Chondrocyte (in vitro differentiated cells): Measurements from ENCODE around the gene TMX1. TPM values are rescaled to one million over a fixed set of nuclear protein-coding genes. Genes with fewer than 3 reads are reported as not detected.

ENCODE experiments used
- DNase-seq: peaks from one replicate; pipeline ENCODE4 v3.0.0; 2021; ENCODE audit warnings: mixed read lengths, low spot score
- H3K27ac Mint-ChIP-seq: one replicate; pipeline ENCODE4 v1.8.0; 2021; ENCODE audit warnings: mild to moderate bottlenecking, moderate library complexity, mixed read lengths; ENCODE audit not compliant: unreplicated experiment
- H3K27me3 Mint-ChIP-seq: 2 replicates; pipeline ENCODE4 v1.8.0; 2021; ENCODE audit warnings: low read depth, mixed read lengths
- H3K36me3 Mint-ChIP-seq: 2 replicates; pipeline ENCODE4 v1.8.0; 2021; ENCODE audit warnings: low read depth, mixed read lengths
- H3K4me1 Mint-ChIP-seq: 2 replicates; pipeline ENCODE4 v1.8.0; 2021; ENCODE audit warnings: low read depth, mild to moderate bottlenecking, mixed read lengths
- H3K4me3 Mint-ChIP-seq: one replicate; pipeline ENCODE4 v1.8.0; 2021; ENCODE audit warnings: mild to moderate bottlenecking, moderate library complexity, mixed read lengths; ENCODE audit not compliant: unreplicated experiment
- H3K9me3 Mint-ChIP-seq: 2 replicates; pipeline ENCODE4 v1.8.0; 2021; ENCODE audit warnings: low read depth, mixed read lengths
- total RNA-seq: library from RNA; stranded (reverse); gene quantifications from 3 replicates; pipeline ENCODE4 v1.2.1, GENCODE V29; 2021
- TF ChIP-seq, protein P1 (sequence below): fragments of 200-600 bp; sonication (generic); IDR thresholded peaks from 2 replicates; pipeline ENCODE4 v1.5.0; 2021; ENCODE audit warnings: antibody characterized with exemption, mild to moderate bottlenecking, moderate library complexity

Gene TMX1
- total RNA-seq, 1 donor from 2014 or later: 35.4 TPM

DNA sequence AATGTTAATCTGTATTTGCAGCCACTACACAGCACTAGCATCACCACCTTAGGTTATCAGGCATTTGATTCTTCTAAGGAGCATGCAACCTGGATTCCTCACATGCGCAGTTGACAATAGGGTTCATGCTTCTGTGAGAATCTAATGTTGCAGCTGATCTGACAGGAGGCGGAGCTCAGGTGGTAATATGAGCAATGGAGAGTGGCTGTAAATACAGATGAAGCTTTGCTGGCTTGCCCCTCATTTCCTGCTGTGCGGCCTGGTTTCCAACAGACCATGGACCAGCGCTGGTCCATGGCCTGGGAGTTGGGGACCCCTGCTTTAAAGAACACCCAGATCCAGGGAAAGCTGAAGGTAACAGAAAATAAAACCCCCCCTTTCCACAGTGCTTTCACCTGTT, 51.0 kb downstream of the TMX1 start:
- H3K9me3 Mint-ChIP-seq: no peaks in the 10 kb centered on the region
- no peak for DNase-seq
- peaks cover 32% of the 10 kb centered on the region for H3K4me1 Mint-ChIP-seq
- TF ChIP-seq, protein P1, sequence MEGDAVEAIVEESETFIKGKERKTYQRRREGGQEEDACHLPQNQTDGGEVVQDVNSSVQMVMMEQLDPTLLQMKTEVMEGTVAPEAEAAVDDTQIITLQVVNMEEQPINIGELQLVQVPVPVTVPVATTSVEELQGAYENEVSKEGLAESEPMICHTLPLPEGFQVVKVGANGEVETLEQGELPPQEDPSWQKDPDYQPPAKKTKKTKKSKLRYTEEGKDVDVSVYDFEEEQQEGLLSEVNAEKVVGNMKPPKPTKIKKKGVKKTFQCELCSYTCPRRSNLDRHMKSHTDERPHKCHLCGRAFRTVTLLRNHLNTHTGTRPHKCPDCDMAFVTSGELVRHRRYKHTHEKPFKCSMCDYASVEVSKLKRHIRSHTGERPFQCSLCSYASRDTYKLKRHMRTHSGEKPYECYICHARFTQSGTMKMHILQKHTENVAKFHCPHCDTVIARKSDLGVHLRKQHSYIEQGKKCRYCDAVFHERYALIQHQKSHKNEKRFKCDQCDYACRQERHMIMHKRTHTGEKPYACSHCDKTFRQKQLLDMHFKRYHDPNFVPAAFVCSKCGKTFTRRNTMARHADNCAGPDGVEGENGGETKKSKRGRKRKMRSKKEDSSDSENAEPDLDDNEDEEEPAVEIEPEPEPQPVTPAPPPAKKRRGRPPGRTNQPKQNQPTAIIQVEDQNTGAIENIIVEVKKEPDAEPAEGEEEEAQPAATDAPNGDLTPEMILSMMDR: no peak
- H3K27me3 Mint-ChIP-seq: no peaks in the 10 kb centered on the region
- no peak overlapping the region for H3K27ac Mint-ChIP-seq
- H3K36me3 Mint-ChIP-seq: no peaks in the 10 kb centered on the region
- H3K4me3 Mint-ChIP-seq: no peak overlapping the region

DNA sequence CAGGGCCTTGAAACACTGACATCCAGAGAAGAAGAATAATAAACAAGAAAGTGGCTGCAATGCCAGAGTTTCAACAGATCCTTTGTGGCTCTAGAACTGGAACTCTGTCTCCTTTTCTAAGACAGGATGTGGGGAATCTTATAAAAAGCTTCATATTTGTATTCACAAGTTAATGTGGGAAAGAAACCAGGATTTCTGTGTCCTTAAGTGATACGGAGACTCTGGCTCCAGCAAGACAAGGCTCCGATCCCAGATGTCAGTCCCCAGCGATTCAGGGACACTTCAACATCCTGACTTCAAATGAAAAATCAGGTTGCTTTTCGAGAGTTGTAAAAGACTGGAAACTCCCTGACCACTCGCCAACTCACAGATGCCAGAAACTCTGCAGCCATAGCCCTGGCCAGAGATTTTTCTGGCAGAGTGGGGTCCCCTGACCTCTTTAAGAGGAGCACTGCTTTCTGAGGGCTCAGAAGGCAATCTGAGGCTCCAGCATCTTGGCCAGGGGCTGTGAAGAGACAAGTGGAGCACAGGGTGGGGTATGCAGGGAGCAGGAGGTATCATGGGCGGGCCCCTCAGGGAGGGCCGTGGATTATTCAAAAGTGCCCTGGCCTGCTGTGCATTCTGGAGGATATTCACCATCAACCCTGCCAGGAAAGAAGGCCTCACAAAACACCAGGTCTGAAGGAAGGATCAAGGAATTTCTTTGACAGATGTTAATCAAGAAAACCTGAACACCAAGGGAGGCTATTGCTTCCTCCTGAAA, 53.3 kb downstream of the TMX1 start:
- Mint-ChIP-seq H3K4me3 (no peak overlapping the region), H3K4me1 (peaks cover 32% of the 10 kb centered on the region), H3K27me3 (no peaks in the 10 kb centered on the region), H3K27ac (peak overlapping the region; percentile 78), H3K36me3 (no peaks in the 10 kb centered on the region), H3K9me3 (no peaks in the 10 kb centered on the region)
- TF ChIP-seq, protein P1: no peak
- no peak for DNase-seq

DNA sequence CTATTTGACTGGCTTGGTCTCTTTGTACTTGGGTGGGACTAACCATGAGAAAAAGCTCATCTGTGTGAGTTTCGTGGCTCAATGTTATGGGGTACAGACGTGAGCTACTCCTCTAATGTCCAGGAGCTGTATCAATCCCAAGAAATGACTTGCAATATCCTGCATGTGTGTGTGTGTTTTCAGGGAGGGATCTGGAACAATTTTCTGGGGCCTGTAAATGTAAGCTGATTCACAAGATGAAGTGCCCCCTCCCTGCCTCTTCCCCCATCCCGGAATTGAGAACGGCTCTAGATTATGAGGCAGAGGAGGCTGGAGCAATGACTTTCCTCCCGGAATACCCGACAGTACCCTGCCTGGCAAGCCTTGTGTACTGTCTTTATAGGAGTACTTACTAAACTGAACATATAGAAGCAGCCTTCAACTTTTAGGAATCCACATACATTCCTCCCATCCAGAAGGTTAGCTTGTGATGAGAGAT, 53.9 kb downstream of the TMX1 start:
- H3K9me3 Mint-ChIP-seq: no peaks in the 10 kb centered on the region
- no peaks in the 10 kb centered on the region for H3K27me3 Mint-ChIP-seq
- no peak overlapping the region for H3K27ac Mint-ChIP-seq
- peaks cover 32% of the 10 kb centered on the region for H3K4me1 Mint-ChIP-seq
- TF ChIP-seq, protein P1: no peak
- H3K4me3 Mint-ChIP-seq: no peak overlapping the region
- H3K36me3 Mint-ChIP-seq: no peaks in the 10 kb centered on the region
- DNase-seq: no peak

- TF ChIP-seq, protein P1: no peak
- Mint-ChIP-seq H3K4me3 (no peak overlapping the region), H3K27ac (no peak overlapping the region), H3K9me3 (no peaks in the 10 kb centered on the region), H3K36me3 (no peaks in the 10 kb centered on the region), H3K27me3 (no peaks in the 10 kb centered on the region), H3K4me1 (peaks cover 31% of the 10 kb centered on the region)
- no peak for DNase-seq
These were observed 55.0 kb downstream of the TMX1 start for GRCh38 chr14:51294951-51295525.

- Mint-ChIP-seq H3K27me3 (no peaks in the 10 kb centered on the region), H3K4me1 (peaks cover 31% of the 10 kb centered on the region), H3K9me3 (no peaks in the 10 kb centered on the region), H3K4me3 (no peak overlapping the region), H3K27ac (no peak overlapping the region), H3K36me3 (no peaks in the 10 kb centered on the region)
- TF ChIP-seq, protein P1: no peak
- DNase-seq: no peak
These were observed 55.7 kb downstream of the TMX1 start for GRCh38 chr14:51295646-51296263.
